HepG2 (cell line): ENCODE data around the gene VEPH1. TPM values are rescaled to one million over a fixed set of nuclear protein-coding genes. Genes with fewer than 3 reads are reported as not detected.

Experiments
- ATAC-seq: fragments of 200-7000 bp; cut with Tn5 transposase; 3 replicates; pipeline ENCODE4 v1.9.1; 2020; ENCODE audit warnings: mild to moderate bottlenecking, moderate library complexity
- BruUV-seq: library from RNA; stranded (reverse); fragments of 400-500 nt; replicated peaks from 2 replicates; lab custom pipeline; 2021; lab: Mats Ljungman, UMichigan
- CTCF ChIA-PET: fragments of 300-600 bp; formaldehyde crosslinking; extraction: SDS; loops from one replicate; lab custom pipeline; 2021; ENCODE audit warnings: low total read pairs, inconsistent platforms, low intra/inter-chr PET ratio; lab: Yijun Ruan, JAX
- POLR2A ChIA-PET: fragments of 350-600 bp; sonication (Branson Sonifier 250); formaldehyde crosslinking; loops from one replicate; lab custom pipeline; 2020; ENCODE audit warnings: antibody characterized with exemption, inconsistent platforms; lab: Yijun Ruan, JAX
- DNase-seq: peaks from one replicate; pipeline ENCODE4 v3.0.0-alpha.2; 2015; ENCODE audit warnings: low spot score
- FAIRE-seq: peaks from 3 replicates; lab custom pipeline; 2011; peaks lifted over from hg19 to GRCh38; lab: Jason Lieb, UNC
- H2AFZ ChIP-seq: one replicate; pipeline ENCODE4 v1.6.1; 2011; ENCODE audit warnings: low read length, inconsistent platforms
- H3K27ac ChIP-seq: fragments of 300-600 bp; 3 replicates; pipeline ENCODE4 v1.8.0; 2011; ENCODE audit warnings: mixed run types, mild to moderate bottlenecking, mixed read lengths, low read length, inconsistent platforms; ENCODE audit not compliant: insufficient read depth; ENCODE audit errors: extremely low read length
- H3K27me3 ChIP-seq, 2 experiments: fragments of 200-600 bp in 1 of 2; 2 replicates in 1 of 2; 3 replicates in 1 of 2; pipeline versions ENCODE4 v1.6.0 to v1.8.0; 2011; ENCODE audit warnings: low read length in 2 of 2, mild to moderate bottlenecking in 2 of 2, moderate library complexity in 2 of 2, inconsistent platforms in 1 of 2; ENCODE audit not compliant: insufficient read depth in 2 of 2, control insufficient read depth in 1 of 2
- H3K36me3 ChIP-seq, 2 experiments: fragments of 200-600 bp in 1 of 2; replicated peaks in 1 of 2; 2 replicates in 1 of 2; 3 replicates in 1 of 2; pipeline versions ENCODE4 v1.5.1 to v1.8.0; 2011; ENCODE audit warnings: low read length in 2 of 2, inconsistent platforms in 1 of 2; ENCODE audit not compliant: insufficient read depth in 2 of 2, control insufficient read depth in 1 of 2
- H3K4me1 ChIP-seq: 2 replicates; pipeline ENCODE4 v1.5.1; 2012; ENCODE audit warnings: low read length, inconsistent platforms; ENCODE audit not compliant: insufficient read depth
- H3K4me2 ChIP-seq: 2 replicates; pipeline ENCODE4 v1.6.0; 2011; ENCODE audit warnings: low read depth, low read length, inconsistent platforms
- H3K4me3 ChIP-seq, 3 experiments: fragments of 200-600 bp in 1 of 3; sonication (generic), shearing (Covaris generic) in 1 of 3; replicated peaks in 1 of 3; 2 replicates each; pipeline ENCODE4 v1.5.1; 2011 to 2016; ENCODE audit warnings: low read length in 3 of 3, inconsistent platforms in 2 of 3, low read depth in 2 of 3, mild to moderate bottlenecking in 2 of 3, control low read depth in 1 of 3, mixed read lengths in 1 of 3; ENCODE audit not compliant: insufficient read depth in 1 of 3
- H3K79me2 ChIP-seq: one replicate; pipeline ENCODE4 v1.6.1; 2011; ENCODE audit warnings: low read length, inconsistent platforms; ENCODE audit not compliant: insufficient read depth
- H3K9ac ChIP-seq: 2 replicates; pipeline ENCODE4 v1.6.0; 2011; ENCODE audit warnings: mild to moderate bottlenecking, low read depth, low read length, inconsistent platforms; ENCODE audit not compliant: insufficient read depth
- H3K9me3 ChIP-seq: 2 replicates; pipeline ENCODE4 v1.5.1; 2012; ENCODE audit warnings: mild to moderate bottlenecking, low read length
- H4K20me1 ChIP-seq: 2 replicates; pipeline ENCODE4 v1.6.0; 2011; ENCODE audit warnings: inconsistent platforms, mild to moderate bottlenecking, low read length, moderate library complexity; ENCODE audit not compliant: insufficient read depth
- HNRNPL ChIP-seq: fragments of 200-400 bp; formaldehyde crosslinking; IDR thresholded peaks from 2 replicates; pipeline ENCODE4 v1.6.1; 2017; ENCODE audit warnings: mild to moderate bottlenecking, low read depth, low read length
- MAZ ChIP-seq, 2 experiments: sonication (generic) in 1 of 2; formaldehyde crosslinking in 1 of 2; IDR thresholded peaks; 2 replicates each; pipeline versions ENCODE4 v1.5.0 to v1.6.1; 2012 to 2020; ENCODE audit warnings: low read depth in 2 of 2, mild to moderate bottlenecking in 2 of 2, borderline replicate concordance in 1 of 2, improper control_type of control experiment in 1 of 2, low read length in 1 of 2, missing genetic modification reagents in 1 of 2, moderate library complexity in 1 of 2
- MTA1 ChIP-seq: sonication (generic); formaldehyde crosslinking; IDR thresholded peaks from 2 replicates; pipeline ENCODE4 v1.4.0; 2020; ENCODE audit warnings: missing genetic modification reagents, mild to moderate bottlenecking, borderline replicate concordance
- NKX3-1 ChIP-seq: sonication (generic); formaldehyde crosslinking; IDR thresholded peaks from 2 replicates; pipeline ENCODE4 v1.5.0; 2020; ENCODE audit warnings: missing genetic modification reagents
- PCBP1 ChIP-seq: fragments of 200-400 bp; formaldehyde crosslinking; IDR thresholded peaks from 2 replicates; pipeline ENCODE4 v1.6.1; 2017; ENCODE audit warnings: mild to moderate bottlenecking, low read depth, low read length, borderline replicate concordance
- RFX3 ChIP-seq: IDR thresholded peaks from 2 replicates; pipeline ENCODE4 v1.6.1; 2016; ENCODE audit warnings: missing biosample characterization, missing genetic modification reagents
- SMYD3 ChIP-seq: sonication (generic); formaldehyde crosslinking; IDR thresholded peaks from 2 replicates; pipeline ENCODE4 v1.8.1; 2023; ENCODE audit warnings: mild to moderate bottlenecking, missing genetic modification reagents
- ZBTB21 ChIP-seq: sonication (generic); formaldehyde crosslinking; IDR thresholded peaks from 2 replicates; pipeline ENCODE4 v1.4.0; 2020; ENCODE audit warnings: missing genetic modification reagents
- ZNF777 ChIP-seq: sonication (generic); formaldehyde crosslinking; IDR thresholded peaks from 2 replicates; pipeline ENCODE4 v1.4.0; 2020; ENCODE audit warnings: missing genetic modification reagents
- in situ Hi-C: cut with HindIII; loops from 2 replicates; pipeline ENCODE4 v1.10.0; 2017; ENCODE audit warnings: low pct_unique_long_range_greater_than_20kb; ENCODE audit not compliant: extremely low pct_ligation_motif_present
- intact Hi-C: fragments of 100-400 bp; cut with micrococcal nuclease; formaldehyde crosslinking; loops from one replicate; pipeline ENCODE4 v1.10.0; 2022; ENCODE audit not compliant: unreplicated experiment
- polyA plus RNA-seq, 8 experiments: library from polyadenylated mRNA; depleted of rRNA in 3 of 8; stranded (reverse) in 7 of 8; unstranded in 1 of 8; fragments of >200 nt; fragmentation: Illumina TruSeq in 4 of 8; extraction: Trizol in 4 of 8; gene quantifications; 2 replicates each; pipeline versions ENCODE4 v1.2.1 to v1.2.3, GENCODE V29; 2011 to 2016; ENCODE audit warnings: low read depth in 4 of 8, missing spikeins in 1 of 8, mixed read lengths in 1 of 8; ENCODE audit not compliant: insufficient read depth in 1 of 8
- total RNA-seq, 5 experiments: library from RNA; depleted of rRNA; stranded (reverse); fragments of >200 nt; fragmentation: Illumina TruSeq; extraction: Trizol; gene quantifications; 2 replicates each; pipeline ENCODE4 v1.2.3, GENCODE V29; 2016; ENCODE audit warnings: low read depth in 1 of 5
- TF ChIP-seq, protein P1 (sequence below): IDR thresholded peaks from 2 replicates; pipeline ENCODE4 v1.6.1; 2016; ENCODE audit warnings: low read depth, missing genetic modification reagents, missing compliant biosample characterization

VEPH1 gene
- total and polyA plus RNA-seq, 2 of the 13 experiments (the other 11 are each of a cell fraction or from before 2014, with no cell fraction given): not detected

- no peaks in the 10 kb centered on the region for H3K9me3 ChIP-seq
- in situ Hi-C loops: no loop called here
- no peaks in the 10 kb centered on the region for H4K20me1 ChIP-seq
- no peak overlapping the region for H3K9ac ChIP-seq
- H3K4me1 ChIP-seq: no peaks in the 10 kb centered on the region
- no TSS peak for BruUV-seq
- no peak overlapping the region for H3K4me3 ChIP-seq
- H3K4me2 ChIP-seq: no peak overlapping the region
- CTCF ChIA-PET: no interaction called here
- H3K79me2 ChIP-seq: no peaks in the 10 kb centered on the region
- TF ChIP-seq NKX3-1 (CRISPR knock-in tag): no peak
- TF ChIP-seq ZNF777 (CRISPR knock-in tag): no peak
- TF ChIP-seq, protein P1, sequence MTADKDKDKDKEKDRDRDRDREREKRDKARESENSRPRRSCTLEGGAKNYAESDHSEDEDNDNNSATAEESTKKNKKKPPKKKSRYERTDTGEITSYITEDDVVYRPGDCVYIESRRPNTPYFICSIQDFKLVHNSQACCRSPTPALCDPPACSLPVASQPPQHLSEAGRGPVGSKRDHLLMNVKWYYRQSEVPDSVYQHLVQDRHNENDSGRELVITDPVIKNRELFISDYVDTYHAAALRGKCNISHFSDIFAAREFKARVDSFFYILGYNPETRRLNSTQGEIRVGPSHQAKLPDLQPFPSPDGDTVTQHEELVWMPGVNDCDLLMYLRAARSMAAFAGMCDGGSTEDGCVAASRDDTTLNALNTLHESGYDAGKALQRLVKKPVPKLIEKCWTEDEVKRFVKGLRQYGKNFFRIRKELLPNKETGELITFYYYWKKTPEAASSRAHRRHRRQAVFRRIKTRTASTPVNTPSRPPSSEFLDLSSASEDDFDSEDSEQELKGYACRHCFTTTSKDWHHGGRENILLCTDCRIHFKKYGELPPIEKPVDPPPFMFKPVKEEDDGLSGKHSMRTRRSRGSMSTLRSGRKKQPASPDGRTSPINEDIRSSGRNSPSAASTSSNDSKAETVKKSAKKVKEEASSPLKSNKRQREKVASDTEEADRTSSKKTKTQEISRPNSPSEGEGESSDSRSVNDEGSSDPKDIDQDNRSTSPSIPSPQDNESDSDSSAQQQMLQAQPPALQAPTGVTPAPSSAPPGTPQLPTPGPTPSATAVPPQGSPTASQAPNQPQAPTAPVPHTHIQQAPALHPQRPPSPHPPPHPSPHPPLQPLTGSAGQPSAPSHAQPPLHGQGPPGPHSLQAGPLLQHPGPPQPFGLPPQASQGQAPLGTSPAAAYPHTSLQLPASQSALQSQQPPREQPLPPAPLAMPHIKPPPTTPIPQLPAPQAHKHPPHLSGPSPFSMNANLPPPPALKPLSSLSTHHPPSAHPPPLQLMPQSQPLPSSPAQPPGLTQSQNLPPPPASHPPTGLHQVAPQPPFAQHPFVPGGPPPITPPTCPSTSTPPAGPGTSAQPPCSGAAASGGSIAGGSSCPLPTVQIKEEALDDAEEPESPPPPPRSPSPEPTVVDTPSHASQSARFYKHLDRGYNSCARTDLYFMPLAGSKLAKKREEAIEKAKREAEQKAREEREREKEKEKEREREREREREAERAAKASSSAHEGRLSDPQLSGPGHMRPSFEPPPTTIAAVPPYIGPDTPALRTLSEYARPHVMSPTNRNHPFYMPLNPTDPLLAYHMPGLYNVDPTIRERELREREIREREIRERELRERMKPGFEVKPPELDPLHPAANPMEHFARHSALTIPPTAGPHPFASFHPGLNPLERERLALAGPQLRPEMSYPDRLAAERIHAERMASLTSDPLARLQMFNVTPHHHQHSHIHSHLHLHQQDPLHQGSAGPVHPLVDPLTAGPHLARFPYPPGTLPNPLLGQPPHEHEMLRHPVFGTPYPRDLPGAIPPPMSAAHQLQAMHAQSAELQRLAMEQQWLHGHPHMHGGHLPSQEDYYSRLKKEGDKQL (CRISPR knock-in tag): no peak
- no peak for TF ChIP-seq MTA1 (CRISPR knock-in tag)
- TF ChIP-seq HNRNPL: no peak
- TF ChIP-seq SMYD3 (CRISPR knock-in tag): no peak
- TF ChIP-seq ZBTB21 (CRISPR knock-in tag): no peak
- TF ChIP-seq PCBP1: no peak
- no peak for TF ChIP-seq MAZ (IDR thresholded peaks at IDR 0.05; ENCODE audit: borderline replicate concordance, low read depth, low read length)
- no peak for TF ChIP-seq MAZ (CRISPR knock-in tag; IDR thresholded peaks at IDR 0.05; ENCODE audit: low read depth)
- no peak for TF ChIP-seq RFX3 (CRISPR knock-in tag)
- DNase-seq (no peak), ATAC-seq (no peak), FAIRE-seq (no peak)
- H3K27me3 ChIP-seq: no peaks in the 10 kb centered on the region; a peak in 1 of 5 replicates
- no peak overlapping the region for H2AFZ ChIP-seq
- H3K27ac ChIP-seq: no peak overlapping the region
- POLR2A ChIA-PET: no interaction called here
- H3K36me3 ChIP-seq: no peaks in the 10 kb centered on the region
- intact Hi-C loops: no loop called here
Measured at GRCh38 chr3:157393113-157393512, 110.1 kb downstream of the VEPH1 start.
